Measurements from ENCODE around the gene SORT1. TPM values are rescaled to one million over a fixed set of nuclear protein-coding genes. Genes with fewer than 3 reads are reported as not detected.
A peak's percentile ranks its signal among the peaks of the same experiment; 100 is the strongest.

Gene SORT1
- polyA plus RNA-seq, 1 of the 3 experiments (the other 2 are of a cell fraction): 8.5 TPM

- 92% methylated on average over 10 of the region's 12 CpGs for whole genome bisulfite sequencing (ENCODE audit: low lambda C conversion rate)
- H3K9me2 ChIP-seq: no peaks in the 10 kb centered on the region
- no peak overlapping the region for H3K4me3 ChIP-seq (ENCODE audit: low read depth in 2 of 2, low read length in 1 of 2)
- ChIA-PET POLR2A (interaction anchor here (1.0 kb wide), 1 partner anchor 163 kb away, joined by 4 read pairs; no protein-coding TSS in a partner anchor), CTCF (interaction anchor here (0.8 to 3.7 kb wide), 16 partner anchors 9 to 269 kb away, joined by 3 to 61 read pairs (median 7); partner anchors contain the start of genes PSMA5, SARS1 and SORT1)
- TF ChIP-seq CTCF (IDR thresholded peaks at IDR 0.05): no peak
- TF ChIP-seq MEF2A (IDR thresholded peaks at IDR 0.05; ENCODE audit: borderline replicate concordance, low read depth): no peak
- TF ChIP-seq FOXJ3 (CRISPR knock-in tag; IDR thresholded peaks at IDR 0.05): peak; percentile 5; the same call in 1 of the 2 replicates
- TF ChIP-seq EP300 (IDR thresholded peaks at IDR 0.05; ENCODE audit: borderline replicate concordance in 1 of 2, low read depth in 1 of 2, low read length in 1 of 2): no peak
- no peak overlapping the region for H3K4me2 ChIP-seq
- H3K27ac ChIP-seq (ENCODE audit: low read depth in 2 of 2, low read length in 1 of 2): peak overlapping the region in 1 of 2 experiments; percentile 0; a peak in 1 of 4 replicates
- H3F3A ChIP-seq (replicated peaks; ENCODE audit: insufficient read depth): no peaks in the 10 kb centered on the region
- peaks cover 0 to 22% of the 10 kb centered on the region in 2 experiments; a peak in 2 of 4 replicates for H3K4me1 ChIP-seq (ENCODE audit: control insufficient read depth in 1 of 2, insufficient read depth in 2 of 2, low read depth in 1 of 2, low read length in 1 of 2)
- DNase-seq: no peak
- no peaks in the 10 kb centered on the region for H3K27me3 ChIP-seq (ENCODE audit: insufficient read depth)
- no peaks in the 10 kb centered on the region for H3K79me2 ChIP-seq (ENCODE audit: insufficient read depth)
- no peaks in the 10 kb centered on the region for H4K20me1 ChIP-seq (ENCODE audit: insufficient read depth)
- H3K9ac ChIP-seq: no peak overlapping the region
- H2AFZ ChIP-seq (ENCODE audit: low read depth): no peak overlapping the region
- H3K36me3 ChIP-seq (replicated peaks in 1 of 2; ENCODE audit: control insufficient read depth in 1 of 2, insufficient read depth in 2 of 2, low read length in 1 of 2): peaks cover 0 to 5% of the 10 kb centered on the region in 2 experiments
- H3K9me3 ChIP-seq: no peaks in the 10 kb centered on the region
These were observed 134.5 kb downstream of the SORT1 start for GRCh38 chr1:109263234-109263596.

GRCh38 chr1:109262231-109263055, 135.3 kb downstream of the SORT1 start:
- no peak overlapping the region for H3K9ac ChIP-seq
- POLR2A ChIA-PET: no interaction called here
- H3K4me2 ChIP-seq: no peak overlapping the region
- no peak for TF ChIP-seq EP300 (IDR thresholded peaks at IDR 0.05; ENCODE audit: borderline replicate concordance in 1 of 2, low read depth in 1 of 2, low read length in 1 of 2)
- TF ChIP-seq RXRA (IDR thresholded peaks at IDR 0.05; ENCODE audit: borderline replicate concordance, low read depth): no peak
- no peak for TF ChIP-seq SMC3 (IDR thresholded peaks at IDR 0.05; ENCODE audit: low read depth, low read length)
- no peaks in the 10 kb centered on the region for H3F3A ChIP-seq (replicated peaks; ENCODE audit: insufficient read depth)
- H3K4me1 ChIP-seq (ENCODE audit: control insufficient read depth in 1 of 2, insufficient read depth in 2 of 2, low read depth in 1 of 2, low read length in 1 of 2): peaks cover 0 to 22% of the 10 kb centered on the region in 2 experiments; a peak in 2 of 4 replicates
- H3K9me3 ChIP-seq: no peaks in the 10 kb centered on the region
- H3K79me2 ChIP-seq (ENCODE audit: insufficient read depth): no peaks in the 10 kb centered on the region
- 94% methylated on average over 13 of the region's 22 CpGs for whole genome bisulfite sequencing (ENCODE audit: low lambda C conversion rate)
- H4K20me1 ChIP-seq (ENCODE audit: insufficient read depth): no peaks in the 10 kb centered on the region
- H3K36me3 ChIP-seq (replicated peaks in 1 of 2; ENCODE audit: control insufficient read depth in 1 of 2, insufficient read depth in 2 of 2, low read length in 1 of 2): peaks cover 0 to 5% of the 10 kb centered on the region in 2 experiments
- no peak overlapping the region for H2AFZ ChIP-seq (ENCODE audit: low read depth)
- no peak overlapping the region for H3K4me3 ChIP-seq (ENCODE audit: low read depth in 2 of 2, low read length in 1 of 2)
- H3K27ac ChIP-seq (ENCODE audit: low read depth in 2 of 2, low read length in 1 of 2): no peak overlapping the region; a peak in 1 of 4 replicates
- no peak for DNase-seq
- CTCF ChIA-PET: interaction anchor here (0.7 to 3.7 kb wide), 11 partner anchors 8 to 270 kb away, joined by 3 to 61 read pairs (median 8); partner anchors contain the start of genes PSMA5 and SORT1
- no peaks in the 10 kb centered on the region for H3K27me3 ChIP-seq (ENCODE audit: insufficient read depth)
- no peaks in the 10 kb centered on the region for H3K9me2 ChIP-seq

- WGBS (ENCODE audit: low lambda C conversion rate): 93% methylated on average over 5 of the region's 6 CpGs
These were observed 136.1 kb downstream of the SORT1 start for GRCh38 chr1:109261578-109261977.

More at GRCh38 chr1:109261578-109261977, 136.1 kb downstream of the SORT1 start:
- Histone ChIP-seq H3K27ac (ENCODE audit: low read depth in 2 of 2, low read length in 1 of 2) (no peak overlapping the region), H3K79me2 (ENCODE audit: insufficient read depth) (no peaks in the 10 kb centered on the region), H4K20me1 (ENCODE audit: insufficient read depth) (no peaks in the 10 kb centered on the region), H3K4me1 (ENCODE audit: control insufficient read depth in 1 of 2, insufficient read depth in 2 of 2, low read depth in 1 of 2, low read length in 1 of 2) (peaks cover 0 to 22% of the 10 kb centered on the region in 2 experiments; a peak in 2 of 4 replicates), H3K4me3 (ENCODE audit: low read depth in 2 of 2, low read length in 1 of 2) (no peak overlapping the region), H3K27me3 (ENCODE audit: insufficient read depth) (no peaks in the 10 kb centered on the region), H3K9ac (no peak overlapping the region), H3K9me2 (no peaks in the 10 kb centered on the region), H3K36me3 (replicated peaks in 1 of 2; ENCODE audit: control insufficient read depth in 1 of 2, insufficient read depth in 2 of 2, low read length in 1 of 2) (peaks cover 0 to 5% of the 10 kb centered on the region in 2 experiments), H3F3A (replicated peaks; ENCODE audit: insufficient read depth) (no peaks in the 10 kb centered on the region), H2AFZ (ENCODE audit: low read depth) (no peak overlapping the region), H3K9me3 (no peaks in the 10 kb centered on the region), H3K4me2 (no peak overlapping the region)
- TF ChIP-seq MAX (IDR thresholded peaks at IDR 0.05; ENCODE audit: low read depth) (no peak), FOXM1 (IDR thresholded peaks at IDR 0.05; ENCODE audit: low read depth) (no peak), SIN3A (IDR thresholded peaks at IDR 0.05; ENCODE audit: borderline replicate concordance, low read depth, low read length) (no peak)
- CTCF ChIA-PET: interaction anchor here (0.6 to 1.4 kb wide), 2 partner anchors 123 to 271 kb away, joined by 3 read pairs; no protein-coding TSS in a partner anchor
- DNase-seq: no peak
- POLR2A ChIA-PET: no interaction called here
